Measurements from ENCODE around the gene ALS2CL.

DNA sequence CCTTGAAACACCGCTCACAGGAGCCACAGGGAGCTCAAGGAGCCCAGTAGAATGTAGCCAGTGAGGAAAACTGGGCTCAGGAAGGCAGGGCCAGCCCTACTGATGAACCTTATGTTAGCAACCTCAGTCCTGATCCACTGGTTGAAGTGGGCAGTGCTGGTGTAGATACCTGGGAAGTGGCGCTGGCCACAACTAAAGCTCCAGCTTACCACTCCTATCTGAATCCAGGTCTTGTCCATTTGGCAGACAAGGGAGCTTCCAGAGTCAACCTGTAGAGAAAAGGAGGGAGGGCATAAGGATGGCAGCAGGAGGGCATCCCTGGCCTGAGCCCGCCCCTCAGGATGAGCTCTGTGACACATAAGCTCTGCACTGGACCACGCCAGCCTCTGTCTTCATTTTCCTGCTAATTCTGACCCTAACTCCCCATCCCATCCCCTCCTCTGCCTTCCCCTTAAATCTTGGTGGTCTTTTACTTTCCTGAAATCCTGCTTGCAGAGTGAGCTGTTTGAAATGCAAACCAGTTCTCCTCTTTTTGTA is 26.3 kb upstream of the ALS2CL start:
- TF ChIP-seq, protein P1, sequence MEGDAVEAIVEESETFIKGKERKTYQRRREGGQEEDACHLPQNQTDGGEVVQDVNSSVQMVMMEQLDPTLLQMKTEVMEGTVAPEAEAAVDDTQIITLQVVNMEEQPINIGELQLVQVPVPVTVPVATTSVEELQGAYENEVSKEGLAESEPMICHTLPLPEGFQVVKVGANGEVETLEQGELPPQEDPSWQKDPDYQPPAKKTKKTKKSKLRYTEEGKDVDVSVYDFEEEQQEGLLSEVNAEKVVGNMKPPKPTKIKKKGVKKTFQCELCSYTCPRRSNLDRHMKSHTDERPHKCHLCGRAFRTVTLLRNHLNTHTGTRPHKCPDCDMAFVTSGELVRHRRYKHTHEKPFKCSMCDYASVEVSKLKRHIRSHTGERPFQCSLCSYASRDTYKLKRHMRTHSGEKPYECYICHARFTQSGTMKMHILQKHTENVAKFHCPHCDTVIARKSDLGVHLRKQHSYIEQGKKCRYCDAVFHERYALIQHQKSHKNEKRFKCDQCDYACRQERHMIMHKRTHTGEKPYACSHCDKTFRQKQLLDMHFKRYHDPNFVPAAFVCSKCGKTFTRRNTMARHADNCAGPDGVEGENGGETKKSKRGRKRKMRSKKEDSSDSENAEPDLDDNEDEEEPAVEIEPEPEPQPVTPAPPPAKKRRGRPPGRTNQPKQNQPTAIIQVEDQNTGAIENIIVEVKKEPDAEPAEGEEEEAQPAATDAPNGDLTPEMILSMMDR (IDR thresholded peaks at IDR 0.05): no peak
- TF ChIP-seq POLR2A (IDR thresholded peaks at IDR 0.05): no peak

Data from thyroid gland (tissue), 4 donors.